ENCODE results near the gene RXRA.

Gene RXRA

DNA sequence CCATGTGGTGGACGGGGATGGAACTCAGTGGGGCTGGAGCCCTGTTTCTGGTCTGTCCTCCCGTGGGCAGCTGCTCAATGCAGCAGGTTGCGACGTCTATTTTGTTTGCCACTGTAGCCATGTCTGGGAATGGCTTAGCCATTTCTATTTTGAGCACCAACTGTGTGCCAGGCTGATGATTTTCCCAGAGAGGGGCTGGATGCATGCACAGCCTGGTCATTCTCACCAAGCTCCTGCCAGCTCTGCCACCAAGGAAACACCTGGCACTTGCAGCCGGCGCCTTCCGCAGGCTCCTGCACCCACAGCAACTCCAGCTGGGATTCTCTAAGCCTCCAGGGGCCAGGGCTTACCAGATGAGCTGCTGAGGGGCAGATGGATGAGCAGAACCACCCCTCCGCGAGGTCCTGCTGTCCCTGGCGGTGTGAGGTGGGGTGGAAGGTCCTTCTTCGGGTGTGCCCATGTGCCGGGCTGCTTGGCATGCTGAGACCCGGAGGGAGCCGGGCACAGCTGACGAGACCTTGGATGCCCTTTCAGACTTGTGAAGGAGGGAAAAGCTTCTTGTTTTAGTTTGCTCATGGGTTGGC is 151.2 kb downstream of the RXRA start:
- DNase-seq: no peak

DNA sequence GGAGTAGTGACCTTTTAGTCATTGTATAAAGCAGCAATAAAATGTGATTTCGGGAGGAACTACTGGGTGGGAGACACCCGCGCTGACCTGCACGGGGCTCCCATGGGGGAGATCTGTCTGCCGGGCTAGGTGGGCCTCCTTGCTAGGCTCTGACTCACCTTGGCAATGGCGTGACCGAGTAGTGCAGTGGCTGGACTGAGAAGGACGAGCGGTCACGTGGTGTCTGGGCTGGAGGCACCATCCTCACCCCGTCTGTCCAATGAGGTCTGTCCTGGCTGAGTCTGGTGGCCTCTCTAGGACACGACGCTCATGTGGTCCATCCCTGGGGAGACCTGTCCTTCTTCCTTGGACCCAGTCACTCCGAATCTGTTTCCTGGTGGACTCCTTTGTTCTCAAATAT is 151.7 kb downstream of the RXRA start:
- DNase-seq: no peak

DNA sequence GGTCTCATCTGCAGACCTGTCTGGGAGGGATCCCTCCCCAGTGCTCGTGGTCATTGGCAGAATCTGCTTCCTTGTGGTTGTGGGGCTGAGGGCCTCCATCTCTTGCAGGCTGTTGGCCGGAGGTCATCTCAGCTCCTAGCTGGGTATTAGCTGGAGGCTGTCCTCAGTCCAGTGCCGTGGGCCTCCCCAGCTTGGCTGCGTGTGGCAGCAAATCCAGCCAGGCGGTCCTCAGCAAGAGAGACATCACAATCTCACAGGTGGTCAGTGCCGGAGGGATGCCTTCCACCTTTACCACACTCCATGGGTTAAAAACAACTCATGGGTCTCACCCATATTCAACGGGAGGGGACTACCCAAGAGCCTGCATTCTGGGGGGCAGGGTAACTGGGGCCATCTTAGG is 155.5 kb downstream of the RXRA start:
- no peak for DNase-seq

DNA sequence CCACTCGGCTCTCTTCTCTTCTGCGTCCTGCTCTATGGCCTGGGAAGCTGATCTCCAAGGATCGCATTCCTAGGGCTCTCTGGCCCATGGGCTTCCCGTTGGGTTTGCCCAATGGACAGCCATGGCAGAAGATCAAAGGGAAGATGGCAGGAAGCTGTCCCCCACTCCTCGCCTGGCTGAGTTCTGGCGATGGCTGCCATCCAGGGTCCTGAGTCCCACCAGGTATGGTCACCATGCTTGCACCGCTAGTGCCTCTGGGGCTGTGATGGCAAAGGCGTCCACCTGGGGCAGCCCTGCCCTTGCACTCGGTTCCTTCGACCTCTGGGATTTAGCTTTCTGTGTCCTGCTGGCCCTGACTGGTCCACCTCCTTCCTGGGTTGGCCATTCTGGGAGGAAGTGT is 156.0 kb downstream of the RXRA start:
- DNase-seq: no peak

DNA sequence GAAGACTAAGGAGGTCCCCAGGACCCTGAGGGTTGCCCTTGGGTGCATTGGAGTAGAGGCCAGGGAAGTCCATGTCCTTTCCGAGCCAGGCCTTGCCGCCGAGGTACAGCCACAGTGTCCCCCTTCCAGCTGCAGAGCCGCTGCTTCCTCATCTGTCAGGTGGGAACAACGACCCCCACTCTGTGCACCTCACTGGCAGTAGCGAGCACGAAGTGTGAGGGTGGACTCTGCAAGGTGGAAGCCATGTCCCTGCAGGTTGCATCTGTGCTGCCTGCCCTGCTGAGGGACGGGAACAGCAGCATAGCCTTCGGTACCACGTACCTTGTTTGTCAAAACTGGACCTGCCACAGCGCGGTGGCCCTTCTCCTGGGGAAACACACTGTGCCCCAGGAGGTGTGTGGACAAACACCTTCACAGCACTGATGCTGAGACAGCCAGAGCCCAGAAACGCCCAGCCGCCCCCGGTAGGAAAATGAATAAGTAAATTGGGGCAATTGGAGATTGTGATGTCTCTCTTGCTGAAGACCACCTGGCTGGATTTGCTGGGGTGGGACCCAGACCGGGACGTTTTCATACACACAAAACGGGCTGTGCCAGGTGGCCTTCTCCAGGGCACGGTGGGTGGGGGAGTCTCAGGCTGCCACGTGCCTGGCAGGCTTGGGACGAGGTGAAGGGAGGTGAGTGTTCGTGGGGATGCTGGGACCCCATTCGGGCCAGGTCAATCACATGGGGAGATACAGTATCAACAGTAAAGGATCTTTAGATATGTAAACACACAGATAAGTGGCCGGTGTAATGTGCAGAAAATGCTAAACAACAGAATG is 157.3 kb downstream of the RXRA start:
- DNase-seq: no peak

DNA sequence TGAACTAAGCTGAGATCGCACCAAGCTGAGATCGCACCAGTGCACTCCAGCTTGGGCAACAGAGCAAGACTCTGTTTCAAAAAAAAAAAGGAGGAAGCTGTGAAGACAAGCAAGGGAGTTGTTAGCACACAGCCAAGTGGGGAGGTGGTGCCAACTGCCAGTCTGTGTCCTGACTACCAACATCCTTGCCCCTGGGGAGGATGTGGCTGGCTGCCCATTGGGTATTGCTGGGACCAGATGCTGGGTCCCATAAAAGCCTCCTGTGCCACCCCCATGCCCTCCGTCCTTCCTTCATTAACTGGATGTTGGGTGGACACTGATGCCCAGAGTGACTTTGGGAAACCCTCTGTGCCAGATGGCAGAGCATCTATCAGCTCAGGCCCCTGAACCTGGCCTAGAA is 158.2 kb downstream of the RXRA start:
- DNase-seq: no peak

DNA sequence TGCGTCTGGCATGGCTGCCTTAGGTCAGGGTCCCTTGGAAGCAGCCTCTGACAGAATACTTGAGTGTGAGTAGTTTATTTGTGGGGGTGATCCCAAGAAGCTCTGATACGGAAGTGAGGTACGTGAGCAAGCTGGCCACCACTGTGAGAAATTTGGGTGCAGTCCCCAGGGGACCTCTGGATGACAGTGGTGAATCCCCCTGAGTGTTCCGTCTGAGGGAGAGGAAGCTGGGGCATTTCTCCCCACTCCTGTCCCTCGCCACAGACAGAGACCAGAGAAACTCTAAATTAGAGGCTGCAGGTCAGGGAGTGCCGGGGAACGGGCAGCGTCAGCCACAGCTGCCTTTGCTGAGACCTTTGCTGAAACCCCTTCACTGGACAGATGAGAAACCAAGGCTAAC is 159.4 kb downstream of the RXRA start:
- no peak for DNase-seq

DNA sequence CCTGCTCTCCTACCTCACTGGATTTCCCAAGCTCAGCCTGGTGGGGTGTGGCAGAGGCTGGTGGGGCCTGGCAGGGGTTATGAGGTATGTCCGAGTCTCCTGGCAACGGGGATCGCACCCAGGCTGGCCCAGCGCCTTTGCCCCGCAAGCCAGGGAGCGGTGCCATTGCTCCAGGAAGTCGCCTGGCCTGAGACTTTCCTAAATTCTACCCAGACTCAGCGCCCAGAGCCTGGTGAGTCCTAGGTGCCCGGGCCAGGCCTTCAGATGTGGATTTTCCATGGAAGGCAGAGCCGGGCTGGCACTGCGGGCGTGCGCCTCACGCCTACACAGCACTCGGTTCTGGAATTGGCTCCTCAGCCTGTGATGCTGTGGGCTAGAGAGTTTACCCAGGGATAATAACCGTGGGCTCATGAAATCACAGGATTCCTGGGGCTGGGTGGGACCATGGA is 159.9 kb downstream of the RXRA start:
- DNase-seq: no peak

DNA sequence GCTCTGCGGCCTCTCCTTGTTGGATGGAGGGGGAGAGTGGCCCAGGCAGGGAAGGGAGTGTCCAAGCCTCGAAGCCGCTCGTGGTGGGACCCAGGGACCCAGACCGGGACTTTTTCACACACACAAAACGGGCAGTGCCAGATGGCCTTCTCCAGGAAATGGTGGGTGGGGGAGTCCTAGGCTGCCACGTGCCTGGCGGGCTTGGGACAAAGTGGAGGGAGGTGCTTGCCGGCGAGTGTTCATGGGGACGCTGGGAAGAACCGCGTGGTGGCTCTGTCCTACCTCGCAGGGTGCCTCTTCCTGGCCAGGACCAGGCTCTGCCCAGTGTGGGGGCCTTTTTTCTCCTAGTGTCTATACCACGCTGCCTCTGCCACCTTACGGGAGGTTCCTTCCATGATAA is 160.3 kb downstream of the RXRA start:
- no peak for DNase-seq

Data from activated gamma-delta T cell (primary cell).